Measurements from ENCODE around the gene MAP3K5.

- TF ChIP-seq POLR2A (IDR thresholded peaks at IDR 0.05) (no peak), CTCF (IDR thresholded peaks at IDR 0.05) (no peak), POLR2AphosphoS5 (IDR thresholded peaks at IDR 0.05) (no peak)
These were observed 200.7 kb downstream of the MAP3K5 start for GRCh38 chr6:136591617-136592016.
